HUES6 (cell line): Measurements from ENCODE around the gene NRG3.
"Not testable (repeated sequence)": the region's sequence is repeated elsewhere in the genome, so short reads cannot be mapped to it uniquely, and the experiment has no call there.

ENCODE experiments used
- H3K27ac ChIP-seq: 2 replicates; pipeline ENCODE4 v1.7.0; 2013; ENCODE audit warnings: low read depth, mild to moderate bottlenecking, low read length, inconsistent platforms
- H3K27me3 ChIP-seq: 2 replicates; pipeline ENCODE4 v1.6.1; 2013; ENCODE audit warnings: low read length; ENCODE audit not compliant: control insufficient read depth, insufficient read depth
- H3K36me3 ChIP-seq: 2 replicates; pipeline ENCODE4 v1.6.1; 2013; ENCODE audit warnings: low read length; ENCODE audit not compliant: control insufficient read depth, insufficient read depth
- H3K4me1 ChIP-seq: 2 replicates; pipeline ENCODE4 v1.6.1; 2013; ENCODE audit warnings: low read length; ENCODE audit not compliant: control insufficient read depth, insufficient read depth
- H3K4me3 ChIP-seq: 2 replicates; pipeline ENCODE4 v1.5.1; 2013; ENCODE audit warnings: low read depth, low read length
- H3K9ac ChIP-seq: one replicate; pipeline ENCODE4 v1.6.1; 2013; ENCODE audit warnings: mild to moderate bottlenecking, low read length
- H3K9me3 ChIP-seq: 2 replicates; pipeline ENCODE4 v1.6.1; 2013; ENCODE audit warnings: low read depth, low read length; ENCODE audit not compliant: control insufficient read depth, insufficient read depth

Gene NRG3

GRCh38 chr10:82660986-82661385 lies 786.0 kb downstream of the NRG3 start:
- Histone ChIP-seq H3K4me1 (peaks cover 15% of the 10 kb centered on the region; the same call in 1 of the 2 replicates), H3K9ac (no peak overlapping the region), H3K27ac (no peak overlapping the region), H3K4me3 (no peak overlapping the region), H3K27me3 (no peaks in the 10 kb centered on the region), H3K36me3 (no peaks in the 10 kb centered on the region), H3K9me3 (no peaks in the 10 kb centered on the region)

GRCh38 chr10:82661701-82662100 lies 786.7 kb downstream of the NRG3 start:
- Histone ChIP-seq H3K4me3 (no peak overlapping the region), H3K36me3 (no peaks in the 10 kb centered on the region), H3K27me3 (no peaks in the 10 kb centered on the region), H3K9me3 (no peaks in the 10 kb centered on the region), H3K9ac (no peak overlapping the region), H3K27ac (no peak overlapping the region), H3K4me1 (peaks cover 15% of the 10 kb centered on the region; the same call in 1 of the 2 replicates)

GRCh38 chr10:82668221-82668895 lies 793.4 kb downstream of the NRG3 start:
- no peaks in the 10 kb centered on the region for H3K4me1 ChIP-seq
- no peaks in the 10 kb centered on the region for H3K36me3 ChIP-seq
- H3K9ac ChIP-seq: no peak overlapping the region
- H3K27ac ChIP-seq: no peak overlapping the region
- no peaks in the 10 kb centered on the region for H3K9me3 ChIP-seq
- no peaks in the 10 kb centered on the region for H3K27me3 ChIP-seq
- no peak overlapping the region for H3K4me3 ChIP-seq

- H3K27ac ChIP-seq: no peak overlapping the region
- H3K9me3 ChIP-seq: peaks cover 6% of the 10 kb centered on the region; the same call in 1 of the 2 replicates
- H3K4me1 ChIP-seq: no peaks in the 10 kb centered on the region; the same call in 1 of the 2 replicates
- H3K36me3 ChIP-seq: no peaks in the 10 kb centered on the region
- H3K27me3 ChIP-seq: no peaks in the 10 kb centered on the region
- no peak overlapping the region for H3K9ac ChIP-seq
- H3K4me3 ChIP-seq: no peak overlapping the region
Observed at GRCh38 chr10:82674036-82674435, 799.0 kb downstream of the NRG3 start.

- H3K9ac ChIP-seq, H3K27ac ChIP-seq: not testable (repeated sequence)
Observed at GRCh38 chr10:82677932-82678331, 802.9 kb downstream of the NRG3 start.

GRCh38 chr10:82678451-82678850 lies 803.5 kb downstream of the NRG3 start:
- H3K4me1 ChIP-seq, H3K36me3 ChIP-seq, H3K27ac ChIP-seq, H3K9me3 ChIP-seq, H3K27me3 ChIP-seq, H3K4me3 ChIP-seq, H3K9ac ChIP-seq: not testable (repeated sequence)

More at GRCh38 chr10:82677932-82678331, 802.9 kb downstream of the NRG3 start:
- H3K36me3 ChIP-seq, H3K27me3 ChIP-seq, H3K9me3 ChIP-seq, H3K4me1 ChIP-seq, H3K4me3 ChIP-seq: not testable (repeated sequence)

- Histone ChIP-seq H3K27me3 (no peaks in the 10 kb centered on the region), H3K9me3 (peaks cover 6% of the 10 kb centered on the region; the same call in 1 of the 2 replicates), H3K27ac (no peak overlapping the region), H3K9ac (no peak overlapping the region), H3K4me1 (no peaks in the 10 kb centered on the region; the same call in 1 of the 2 replicates), H3K36me3 (no peaks in the 10 kb centered on the region), H3K4me3 (no peak overlapping the region)
Observed at GRCh38 chr10:82680608-82681007, 805.6 kb downstream of the NRG3 start.

- Histone ChIP-seq H3K9ac (no peak overlapping the region), H3K27ac (no peak overlapping the region), H3K27me3 (no peaks in the 10 kb centered on the region), H3K4me1 (no peaks in the 10 kb centered on the region; the same call in 1 of the 2 replicates), H3K9me3 (no peaks in the 10 kb centered on the region), H3K36me3 (no peaks in the 10 kb centered on the region), H3K4me3 (no peak overlapping the region)
Observed at GRCh38 chr10:82683945-82684344, 809.0 kb downstream of the NRG3 start.

GRCh38 chr10:82685087-82685486 lies 810.1 kb downstream of the NRG3 start:
- no peak overlapping the region for H3K27ac ChIP-seq
- no peaks in the 10 kb centered on the region for H3K36me3 ChIP-seq
- H3K27me3 ChIP-seq: no peaks in the 10 kb centered on the region
- H3K9ac ChIP-seq: no peak overlapping the region
- no peak overlapping the region for H3K4me3 ChIP-seq
- H3K9me3 ChIP-seq: no peaks in the 10 kb centered on the region
- no peaks in the 10 kb centered on the region for H3K4me1 ChIP-seq

- Histone ChIP-seq H3K27me3 (no peaks in the 10 kb centered on the region), H3K9ac (no peak overlapping the region), H3K4me1 (no peaks in the 10 kb centered on the region), H3K36me3 (no peaks in the 10 kb centered on the region), H3K27ac (no peak overlapping the region), H3K9me3 (peaks cover 12% of the 10 kb centered on the region), H3K4me3 (no peak overlapping the region)
Observed at GRCh38 chr10:82691211-82691610, 816.2 kb downstream of the NRG3 start.

GRCh38 chr10:82692458-82692857 lies 817.5 kb downstream of the NRG3 start:
- Histone ChIP-seq H3K27ac (no peak overlapping the region), H3K4me1 (no peaks in the 10 kb centered on the region), H3K27me3 (no peaks in the 10 kb centered on the region), H3K9me3 (peaks cover 12% of the 10 kb centered on the region), H3K9ac (no peak overlapping the region), H3K36me3 (no peaks in the 10 kb centered on the region), H3K4me3 (no peak overlapping the region)
